Activated CD4-positive, alpha-beta T cell treated with anti-CD3 and anti-CD28 coated beads, Interleukin-2, amount 50 U/mL, for 24 hours (primary cell): Measurements from ENCODE around the gene C5orf63.
"Not testable (repeated sequence)": the region's sequence is repeated elsewhere in the genome, so short reads cannot be mapped to it uniquely, and the experiment has no call there.

Experiments used
- DNase-seq, 2 donors: peaks; one replicate each; pipeline ENCODE4 v3.0.0-alpha.2; 2020; ENCODE audit warnings: low read depth in 1 of 2, low spot score in 1 of 2

Gene C5orf63

DNA sequence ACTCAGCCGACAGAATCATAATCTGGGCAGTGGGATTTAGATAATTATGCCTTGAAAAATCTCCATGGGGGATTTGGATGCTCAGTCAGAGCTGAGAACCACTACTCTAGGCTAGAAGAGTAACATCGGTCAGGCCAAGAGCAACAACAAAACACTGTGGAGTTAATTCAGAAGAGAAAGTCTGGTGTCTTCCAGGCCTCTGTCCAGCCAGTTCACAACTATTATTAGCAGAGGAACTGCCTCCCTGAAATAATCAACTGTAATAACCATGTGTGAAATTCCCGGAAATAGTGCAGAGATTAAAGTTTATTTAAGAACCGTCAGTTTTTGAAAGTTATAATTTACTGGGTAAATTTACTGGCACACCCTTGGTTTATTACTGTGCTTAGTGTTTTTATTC, 34.8 kb downstream of the C5orf63 start:
- no peak for DNase-seq

DNA sequence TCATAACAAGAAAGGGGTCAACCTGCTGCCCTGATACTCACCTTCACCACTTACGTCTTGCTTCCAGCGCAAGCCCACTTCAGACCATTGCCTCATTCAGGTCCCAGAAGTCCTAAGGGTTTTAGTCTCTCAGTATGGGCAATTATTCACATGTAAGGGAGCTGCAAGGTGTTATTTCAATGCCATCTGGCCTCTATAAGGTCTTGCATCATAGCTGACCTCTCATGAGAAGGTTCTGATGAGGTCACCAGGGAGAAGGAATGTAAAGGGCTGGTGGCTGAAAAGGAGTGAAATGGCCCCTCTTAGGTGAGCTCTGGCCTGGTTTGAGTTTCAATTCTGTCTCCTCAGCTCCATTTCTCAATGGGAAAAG, 41.5 kb downstream of the C5orf63 start:
- no peak for DNase-seq

DNA sequence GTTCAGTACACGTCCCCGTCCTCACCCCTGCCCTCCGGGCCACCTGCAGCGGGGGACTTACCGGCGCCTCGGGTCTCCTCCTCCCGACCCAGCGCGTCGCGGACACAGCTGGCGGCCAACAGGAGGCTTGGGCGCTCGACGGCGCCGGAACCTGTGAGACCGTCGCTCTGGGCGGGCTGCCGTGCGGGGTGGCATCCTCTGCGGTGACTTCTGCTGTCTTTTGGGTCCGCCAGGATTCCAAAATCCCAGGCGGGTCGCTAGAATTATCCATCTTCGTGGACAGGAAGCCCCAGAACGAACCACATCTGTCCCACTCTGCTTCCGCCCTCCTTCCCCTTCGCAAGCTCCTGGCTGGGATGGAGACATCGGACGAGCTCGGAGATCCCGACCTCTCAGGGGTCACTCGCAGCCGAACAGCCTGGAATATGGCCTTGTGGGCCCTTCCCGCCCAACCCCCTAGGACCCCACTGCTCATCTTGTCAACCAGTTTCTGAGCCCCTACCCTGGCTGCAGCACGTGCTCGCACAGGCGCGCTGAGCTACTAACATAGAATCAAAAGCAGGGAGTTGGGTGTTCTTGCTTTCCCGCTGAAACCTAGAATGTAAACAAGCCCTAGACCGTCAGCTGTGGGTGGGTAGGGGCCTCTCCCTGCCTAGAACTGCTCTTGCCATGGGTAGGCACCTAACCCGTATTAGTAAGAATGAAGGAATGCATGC, 42.0 kb downstream of the C5orf63 start:
- no peak for DNase-seq

DNA sequence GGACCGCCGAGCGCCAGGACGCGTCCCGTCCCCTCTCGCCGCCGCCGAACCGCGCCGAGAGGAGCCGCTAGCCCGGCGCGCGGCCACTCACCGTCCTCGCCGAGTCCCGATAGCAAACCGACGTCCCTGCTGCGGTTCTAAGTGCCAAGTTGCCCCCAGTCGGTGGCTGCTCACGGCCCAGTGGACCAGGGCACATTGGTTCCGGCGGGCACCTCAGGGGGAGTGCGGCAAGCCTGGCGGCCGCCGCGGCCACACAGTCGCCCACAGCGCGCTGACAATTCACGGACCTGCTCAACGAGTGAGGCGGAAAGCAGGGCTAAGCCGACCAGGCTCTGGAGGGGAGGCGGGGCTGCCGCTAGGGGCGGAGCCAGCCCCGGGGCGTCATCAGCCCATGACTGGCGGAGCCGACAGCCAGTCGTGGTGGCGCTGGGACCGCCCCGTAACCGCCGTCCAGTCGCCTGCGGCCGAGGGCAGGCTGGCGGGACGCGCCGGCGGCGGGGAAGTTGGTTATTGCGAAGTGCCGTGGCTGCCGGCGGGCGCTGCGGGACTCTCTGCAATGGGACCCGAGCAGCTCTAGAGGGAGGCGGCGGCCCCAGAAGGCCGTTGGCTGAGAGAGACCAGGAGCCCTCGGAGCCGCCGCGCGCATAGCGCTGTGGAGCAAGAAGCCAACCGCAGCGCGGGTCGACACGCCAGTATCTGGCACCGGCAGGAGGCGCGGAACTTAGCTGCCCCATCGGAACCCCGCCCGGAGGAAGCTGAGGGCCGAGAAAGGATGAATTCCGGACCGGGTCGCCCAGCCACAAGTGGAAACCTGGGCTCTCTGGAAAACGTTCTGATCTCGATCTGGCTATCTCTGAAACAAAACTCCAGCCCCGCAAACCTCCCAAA, 42.8 kb downstream of the C5orf63 start, which contains the start of gene MARCHF3:
Gene MARCHF3, minus strand, starts transcription at position 300 of the 888 bp plus-strand sequence. CDS start 112,387 bp downstream, outside the sequence.
- peak; percentile 85 to 86 for DNase-seq

DNA sequence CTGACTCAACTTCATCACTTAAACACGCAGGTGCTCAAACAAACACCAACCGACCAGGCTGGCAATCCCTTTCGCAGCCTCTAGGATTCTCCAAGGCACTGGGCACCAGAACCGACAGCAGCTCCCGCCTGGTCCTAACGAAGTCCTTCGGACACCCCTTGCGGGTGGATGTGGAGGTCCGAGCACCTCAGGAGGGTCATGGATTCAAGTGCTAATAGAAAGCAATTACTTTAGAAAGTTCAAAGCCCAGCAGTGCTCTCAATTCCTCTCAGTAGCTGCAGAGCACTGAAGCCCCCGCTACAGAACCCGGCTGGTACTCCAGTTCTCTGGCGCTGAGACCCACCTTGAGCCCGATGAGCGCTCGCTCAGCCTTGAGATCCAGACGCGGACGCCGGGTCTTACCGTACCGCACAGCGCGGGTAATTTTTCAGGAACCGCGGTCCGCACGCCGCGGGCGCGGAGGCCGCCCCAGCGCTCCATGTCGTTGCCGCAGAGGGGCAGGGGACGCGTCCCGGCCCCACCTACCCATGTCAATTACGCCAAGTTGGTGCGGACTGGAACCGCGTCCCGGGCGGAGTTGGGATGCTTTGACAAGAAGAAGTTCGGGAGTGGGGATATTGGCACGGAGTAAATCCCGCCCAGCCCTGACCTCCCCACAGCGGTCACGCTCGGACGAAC, 43.6 kb downstream of the C5orf63 start:
- peak; percentile 14 to 27 for DNase-seq

DNA sequence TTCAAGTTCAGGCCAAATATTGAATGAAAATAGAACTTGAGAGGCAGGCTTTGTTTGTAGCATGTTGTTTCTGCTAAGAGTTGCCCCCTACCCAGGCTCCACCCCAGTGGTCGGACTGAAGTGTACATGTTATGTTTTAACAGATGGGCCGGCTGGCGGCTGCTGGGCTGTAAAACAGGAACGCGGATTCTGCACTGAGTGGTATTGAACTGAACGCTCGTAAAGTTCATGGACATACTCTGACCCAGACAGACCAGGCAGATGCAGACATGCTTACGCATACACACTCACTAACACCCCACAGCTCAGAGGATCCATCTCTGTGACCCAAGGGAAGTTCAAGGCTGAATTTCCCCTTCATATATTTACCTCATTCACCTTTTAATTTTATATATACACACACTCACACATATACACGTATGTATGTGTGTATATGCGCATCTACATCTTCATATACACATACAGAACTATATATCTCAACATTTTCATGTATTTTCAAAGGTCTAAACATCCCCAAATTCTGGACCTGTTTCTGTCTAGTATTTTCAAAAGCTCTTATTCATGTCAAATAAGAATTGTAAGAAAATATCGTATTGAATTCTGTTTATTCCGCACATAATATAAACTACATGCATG, 44.4 kb downstream of the C5orf63 start:
- DNase-seq, result no peak

DNA sequence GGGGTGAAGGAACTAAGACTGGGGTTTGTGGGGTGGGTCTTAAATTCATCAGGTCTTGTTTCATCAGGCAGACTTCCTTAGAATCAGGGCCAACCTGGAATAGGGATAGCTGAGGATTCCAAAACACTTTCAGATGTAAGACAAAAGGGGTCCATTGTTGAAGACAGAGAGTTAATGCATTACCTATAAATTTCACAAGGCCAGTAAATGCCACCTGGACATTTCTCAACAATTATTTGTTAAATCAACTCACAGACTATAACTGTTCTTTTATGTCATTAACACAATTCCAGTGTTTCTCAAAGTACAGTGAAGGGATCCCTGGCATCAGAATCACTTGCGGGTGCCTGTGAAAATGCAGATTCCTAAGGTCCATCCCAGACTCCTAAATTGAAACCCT, 45.8 kb downstream of the C5orf63 start:
- DNase-seq, result no peak

DNA sequence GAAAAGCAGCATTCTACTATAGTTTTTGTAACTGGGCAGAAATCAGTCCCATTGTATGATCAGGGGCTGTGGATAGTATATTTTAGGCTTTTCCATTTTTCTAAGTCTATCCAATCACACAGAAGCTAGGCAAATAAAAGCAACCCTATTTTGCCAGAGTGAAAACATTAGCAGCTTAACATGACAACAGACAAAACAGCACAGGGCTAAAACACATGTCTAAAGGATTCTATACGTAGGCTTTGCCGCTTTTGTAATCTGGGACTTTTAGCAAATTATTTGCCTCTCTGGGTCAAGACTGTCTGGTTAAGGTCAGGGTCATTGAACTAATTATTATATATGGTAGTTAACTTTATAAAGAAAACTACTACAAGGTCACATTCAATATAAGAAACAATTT, 47.1 kb downstream of the C5orf63 start:
- DNase-seq, result no peak

DNA sequence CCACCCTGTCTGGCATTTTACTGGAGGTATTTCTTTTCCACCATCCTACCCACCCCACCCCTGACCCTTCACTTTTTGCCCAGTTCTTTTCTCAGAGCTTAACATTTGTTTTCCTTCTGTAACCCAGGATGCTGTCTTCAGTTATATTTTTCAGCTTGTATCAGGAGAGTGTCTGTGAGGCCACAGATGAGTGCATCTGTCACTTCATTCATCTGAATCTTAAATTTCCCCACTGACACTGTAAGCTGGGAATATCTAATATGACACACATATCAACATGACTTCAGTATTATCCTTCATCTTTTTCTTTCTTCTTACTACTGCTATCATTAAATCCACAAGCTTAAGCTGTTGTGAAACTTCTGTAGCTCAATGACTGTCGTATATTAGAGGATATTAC, 47.8 kb downstream of the C5orf63 start:
- no peak for DNase-seq

DNA sequence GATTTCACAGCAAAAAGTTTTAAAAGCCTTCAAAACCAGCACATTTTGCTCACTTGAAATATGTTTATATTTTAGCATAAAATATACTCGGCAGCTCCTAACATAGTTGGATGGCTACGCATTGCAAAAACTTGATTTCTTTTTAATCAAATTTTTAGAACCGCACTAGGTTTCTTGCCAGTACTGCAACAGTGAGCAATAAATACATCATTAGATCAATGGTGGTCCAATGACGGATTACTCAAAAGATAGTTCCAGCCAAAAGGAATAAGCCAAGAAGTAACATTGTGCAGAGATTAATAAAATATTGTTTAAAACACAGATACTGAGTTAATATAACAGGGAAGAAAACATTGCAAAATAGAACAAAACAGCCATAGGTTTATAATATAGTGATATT, 48.5 kb downstream of the C5orf63 start:
- DNase-seq, result no peak

DNA sequence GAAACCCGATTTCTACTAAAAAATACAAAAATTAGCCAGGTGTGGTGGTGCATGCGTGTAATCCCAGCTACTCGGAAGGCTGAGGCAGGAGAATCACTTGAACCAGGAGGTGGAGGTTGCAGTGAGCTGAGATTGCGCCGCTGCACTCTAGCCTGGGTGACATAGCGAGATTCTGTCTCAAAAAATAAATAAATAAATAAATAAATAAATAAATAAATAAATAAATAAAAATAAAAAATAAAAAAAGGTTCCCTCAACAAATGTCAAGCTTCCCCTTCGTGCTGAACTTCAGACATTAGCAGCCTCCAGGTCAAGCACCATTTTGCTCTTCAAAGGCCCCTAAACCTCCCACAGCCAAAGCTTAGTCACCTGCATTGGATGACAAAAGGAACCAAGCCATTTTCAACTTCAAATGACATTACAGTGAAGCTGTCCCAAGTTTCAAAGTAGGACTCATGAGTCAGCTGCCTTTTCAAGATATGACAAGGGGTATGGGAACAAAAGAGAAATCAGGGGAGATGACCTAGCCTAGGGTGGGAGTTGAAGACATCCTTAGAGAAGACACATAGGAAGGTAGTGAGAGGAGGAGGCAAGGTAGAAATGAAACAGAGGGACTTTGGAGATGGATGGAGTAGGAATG, 49.6 kb downstream of the C5orf63 start:
- not testable (repeated sequence) for DNase-seq

DNA sequence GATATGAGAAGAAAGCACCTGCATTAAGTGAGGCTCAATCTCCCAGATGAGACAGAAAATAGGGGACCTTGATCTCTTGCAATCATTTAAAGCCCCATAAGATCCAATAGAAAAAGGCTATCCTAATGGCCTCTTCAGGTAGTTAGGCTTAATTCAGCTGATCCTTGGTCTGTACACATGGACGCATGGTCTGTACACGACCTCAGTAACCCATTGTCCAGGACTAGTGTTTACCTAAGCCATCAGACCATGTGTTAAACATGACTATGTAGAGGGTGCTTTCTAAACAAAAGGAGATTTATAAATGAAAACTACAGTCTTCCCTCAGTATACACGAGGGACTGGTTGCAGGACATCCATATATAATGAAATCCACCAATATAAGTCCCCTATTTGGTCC, 50.5 kb downstream of the C5orf63 start:
- DNase-seq, result no peak

DNA sequence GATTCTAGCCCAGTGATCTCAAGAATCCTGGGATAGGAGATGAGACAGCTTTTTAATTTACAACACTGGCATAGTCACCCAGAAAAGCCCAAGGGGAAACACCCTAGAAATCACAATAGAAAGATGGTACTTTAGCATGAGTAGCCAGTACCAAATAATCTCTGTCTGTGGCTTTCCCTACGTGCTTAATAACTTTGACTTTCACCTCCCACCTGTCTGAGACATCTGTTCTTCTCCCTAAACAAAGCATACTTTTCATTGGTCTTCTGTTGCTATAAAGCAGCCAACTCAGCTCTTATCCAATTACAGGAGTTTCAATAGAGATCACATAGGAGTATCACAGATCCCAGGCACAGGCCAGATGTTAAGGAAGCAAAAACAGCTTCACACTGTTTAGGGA, 53.4 kb downstream of the C5orf63 start:
- no peak for DNase-seq

DNA sequence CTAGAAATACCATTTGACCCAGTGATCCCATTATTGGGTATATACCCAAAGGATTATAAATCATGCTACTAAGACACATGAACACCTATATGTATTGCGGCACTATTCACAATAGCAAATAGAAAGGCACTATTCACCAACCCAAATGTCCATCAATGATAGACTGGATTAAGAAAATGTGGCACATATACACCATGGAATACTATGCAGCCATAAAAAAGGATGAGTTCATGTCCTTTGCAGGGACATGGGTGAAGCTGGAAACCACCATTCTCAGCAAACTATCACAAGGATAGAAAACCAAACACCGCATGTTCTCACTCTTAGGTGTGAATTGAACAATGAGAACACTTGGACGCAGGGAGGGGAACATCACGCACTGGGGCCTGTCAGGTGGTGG, 56.6 kb downstream of the C5orf63 start:
- not testable (repeated sequence) for DNase-seq

DNA sequence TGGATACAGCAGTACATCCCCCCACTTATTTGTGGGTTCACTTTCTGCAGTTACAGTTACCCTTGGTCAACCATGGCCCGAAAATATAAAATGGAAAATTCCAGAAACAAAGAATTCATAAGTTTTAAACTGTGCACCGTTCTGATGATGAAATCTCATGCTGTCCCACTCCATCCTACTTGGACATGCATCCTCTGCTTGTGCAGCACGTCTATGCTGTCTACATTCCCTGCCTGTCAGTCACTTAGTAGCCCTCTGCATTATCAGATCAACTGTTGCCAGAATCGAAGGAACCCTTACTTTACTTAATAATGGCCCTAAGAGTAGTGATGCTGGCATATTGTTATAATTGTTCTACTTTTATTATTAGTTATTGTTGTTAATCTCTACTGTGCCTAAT, 57.6 kb downstream of the C5orf63 start:
- no peak for DNase-seq

DNA sequence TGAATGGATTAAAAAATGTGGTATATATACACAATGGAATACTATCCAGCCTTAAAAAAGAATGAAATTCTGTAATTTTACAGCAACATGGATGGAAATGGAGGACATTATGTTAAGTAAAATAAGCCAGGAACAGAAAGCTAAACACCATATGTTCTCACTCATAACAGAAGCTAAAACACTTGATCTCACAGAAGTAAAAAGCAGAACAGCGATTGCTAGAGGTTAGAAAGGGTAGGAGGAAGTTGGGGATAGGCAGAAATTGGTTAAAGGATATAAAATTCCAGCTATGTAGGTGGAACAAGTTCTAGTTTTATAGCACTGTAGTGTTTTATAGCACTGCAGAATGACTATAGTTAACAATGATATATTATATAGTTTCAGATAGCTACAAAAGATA, 58.7 kb downstream of the C5orf63 start:
- DNase-seq, result no peak

DNA sequence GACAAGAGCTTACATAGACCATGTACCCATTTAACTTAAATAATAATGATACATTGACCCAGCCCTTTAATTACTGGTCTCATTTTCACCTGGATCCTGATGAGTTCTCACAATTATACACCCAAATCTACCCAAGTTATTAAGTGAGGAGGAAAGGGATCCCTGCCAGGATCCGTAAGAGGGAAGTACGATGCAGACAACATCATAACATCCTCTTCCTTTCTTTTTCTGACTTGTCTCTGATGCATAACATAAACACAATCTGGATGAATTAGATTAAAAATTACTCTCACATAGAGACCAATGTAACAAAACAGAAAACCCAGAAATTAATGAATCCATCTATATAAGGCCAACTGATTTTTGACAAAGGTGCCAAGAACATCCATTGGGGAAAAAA, 59.9 kb downstream of the C5orf63 start:
- DNase-seq, result no peak

DNA sequence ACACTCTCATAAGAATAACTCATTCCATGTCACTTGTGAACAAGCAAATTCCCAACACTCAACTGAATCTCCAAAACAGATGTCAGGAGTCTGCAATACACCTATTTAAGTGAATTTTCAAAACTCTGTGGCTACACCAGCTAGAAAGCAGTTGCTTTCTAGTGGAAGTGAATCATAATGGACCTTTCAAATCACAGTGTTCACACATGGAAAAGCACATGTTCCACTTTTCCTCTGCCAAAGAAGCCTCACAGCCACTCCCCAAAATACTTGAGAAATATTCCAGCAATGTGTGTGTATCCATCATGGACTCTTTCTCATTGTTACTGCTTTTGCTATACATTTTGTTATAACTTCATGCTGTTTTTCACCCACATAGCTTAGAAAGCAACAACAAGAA, 60.4 kb downstream of the C5orf63 start:
- DNase-seq, result no peak

DNA sequence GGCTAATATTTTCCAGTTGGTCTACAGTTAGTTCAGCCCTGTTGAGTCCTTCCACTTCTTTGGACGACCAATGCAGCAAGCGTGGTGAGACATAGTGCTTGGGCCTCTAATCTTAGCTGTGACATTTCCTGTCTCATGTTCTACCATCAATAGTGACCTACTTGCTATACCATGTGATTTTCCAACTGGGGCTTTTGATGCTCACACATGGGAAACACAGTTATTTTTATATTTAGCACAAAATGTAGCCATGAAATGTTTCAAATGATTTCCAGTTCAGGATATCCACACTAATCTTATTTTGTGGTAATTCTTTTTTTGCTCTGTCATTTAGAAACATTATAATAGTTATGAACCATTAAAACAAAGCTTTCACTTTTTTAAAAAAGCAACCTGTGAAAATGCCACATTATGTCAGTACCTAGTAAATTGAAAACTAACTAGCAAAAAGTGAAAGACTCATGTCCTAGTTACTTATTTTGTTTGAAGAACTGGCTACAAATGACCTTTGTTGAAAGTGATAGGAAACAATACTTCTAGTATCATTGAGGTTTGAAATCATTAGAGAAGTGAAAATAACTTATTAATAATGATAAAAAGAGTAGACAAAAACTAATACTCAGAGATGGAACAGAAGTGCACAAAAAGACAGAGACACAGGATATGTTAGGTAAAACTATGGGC, 61.2 kb downstream of the C5orf63 start:
- no peak for DNase-seq

DNA sequence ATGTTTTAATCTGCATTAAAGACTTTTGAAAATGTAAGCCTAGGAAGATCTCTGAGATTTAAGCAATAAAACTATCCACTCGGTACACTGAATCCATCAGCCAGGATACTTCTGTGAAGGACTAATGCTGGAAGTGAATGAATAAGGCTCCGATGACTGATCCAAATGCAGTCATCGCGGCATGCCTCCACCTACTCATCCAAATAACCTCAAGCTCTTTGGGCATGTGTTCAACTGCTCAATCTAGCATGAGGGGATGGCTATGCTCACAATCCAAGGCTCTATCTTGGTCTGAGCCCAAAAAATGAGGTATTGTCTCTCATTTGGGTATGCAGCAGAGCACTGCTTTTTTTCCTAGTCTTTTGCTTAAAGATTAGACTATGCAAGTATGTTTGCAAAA, 62.1 kb downstream of the C5orf63 start:
- DNase-seq, result no peak
